Stimulated activated CD8-positive, alpha-beta memory T cell treated with anti-CD3 and anti-CD28 coated beads, Interleukin-12 subunit alpha, Interleukin-12 subunit beta, amount 100 ng/mL, for 1 hour (primary cell): Measurements from ENCODE around the gene KIF1C.

Experiments used
- DNase-seq: peaks from one replicate; pipeline ENCODE4 v3.0.0-alpha.2; 2020; ENCODE audit warnings: low read depth

The KIF1C gene

GRCh38 chr17:4969047-4969550, 28.7 kb upstream of the KIF1C start:
- no peak for DNase-seq

- no peak for DNase-seq
These were observed 28.1 kb upstream of the KIF1C start for GRCh38 chr17:4969551-4970173.

- DNase-seq, result no peak
These were observed 27.5 kb upstream of the KIF1C start for GRCh38 chr17:4970273-4970672.

GRCh38 chr17:4971826-4972225, 25.9 kb upstream of the KIF1C start:
- no peak for DNase-seq

- no peak for DNase-seq
These were observed 25.4 kb upstream of the KIF1C start for GRCh38 chr17:4972322-4972721.

- DNase-seq, result no peak
These were observed 25.0 kb upstream of the KIF1C start for GRCh38 chr17:4972752-4973151.

- DNase-seq, result no peak
These were observed 24.3 kb upstream of the KIF1C start for GRCh38 chr17:4973256-4974114.

GRCh38 chr17:4974115-4974670, 23.6 kb upstream of the KIF1C start:
- DNase-seq, result no peak

GRCh38 chr17:4978726-4979125, 19.0 kb upstream of the KIF1C start:
- DNase-seq, result no peak

- no peak for DNase-seq
These were observed 17.0 kb upstream of the KIF1C start for GRCh38 chr17:4980644-4981216.

GRCh38 chr17:4982305-4982704, 15.4 kb upstream of the KIF1C start:
- DNase-seq, result no peak

GRCh38 chr17:4986403-4986802, 11.3 kb upstream of the KIF1C start:
- DNase-seq, result no peak

- peak; percentile 79 for DNase-seq
These were observed 10.6 kb upstream of the KIF1C start, which contains the start of gene CAMTA2 for GRCh38 chr17:4986951-4987766. Gene CAMTA2 (minus strand): TSS chr17:4987675. CDS start chr17:4986222, 1,453 bp downstream.

GRCh38 chr17:4987767-4988567, 9.8 kb upstream of the KIF1C start:
- no peak for DNase-seq

GRCh38 chr17:4994081-4994595, 3.6 kb upstream of the KIF1C start:
- DNase-seq, result no peak

- DNase-seq, result no peak
These were observed 429 bp downstream of the KIF1C start for GRCh38 chr17:4998027-4998731.

- no peak for DNase-seq
These were observed 1.1 kb downstream of the KIF1C start for GRCh38 chr17:4998732-4999429.

GRCh38 chr17:4999430-5000093, 1.8 kb downstream of the KIF1C start:
- no peak for DNase-seq

GRCh38 chr17:5000237-5000639, 2.5 kb downstream of the KIF1C start:
- no peak for DNase-seq
